ENCODE data around the gene CRYGA.

CRYGA gene

DNA sequence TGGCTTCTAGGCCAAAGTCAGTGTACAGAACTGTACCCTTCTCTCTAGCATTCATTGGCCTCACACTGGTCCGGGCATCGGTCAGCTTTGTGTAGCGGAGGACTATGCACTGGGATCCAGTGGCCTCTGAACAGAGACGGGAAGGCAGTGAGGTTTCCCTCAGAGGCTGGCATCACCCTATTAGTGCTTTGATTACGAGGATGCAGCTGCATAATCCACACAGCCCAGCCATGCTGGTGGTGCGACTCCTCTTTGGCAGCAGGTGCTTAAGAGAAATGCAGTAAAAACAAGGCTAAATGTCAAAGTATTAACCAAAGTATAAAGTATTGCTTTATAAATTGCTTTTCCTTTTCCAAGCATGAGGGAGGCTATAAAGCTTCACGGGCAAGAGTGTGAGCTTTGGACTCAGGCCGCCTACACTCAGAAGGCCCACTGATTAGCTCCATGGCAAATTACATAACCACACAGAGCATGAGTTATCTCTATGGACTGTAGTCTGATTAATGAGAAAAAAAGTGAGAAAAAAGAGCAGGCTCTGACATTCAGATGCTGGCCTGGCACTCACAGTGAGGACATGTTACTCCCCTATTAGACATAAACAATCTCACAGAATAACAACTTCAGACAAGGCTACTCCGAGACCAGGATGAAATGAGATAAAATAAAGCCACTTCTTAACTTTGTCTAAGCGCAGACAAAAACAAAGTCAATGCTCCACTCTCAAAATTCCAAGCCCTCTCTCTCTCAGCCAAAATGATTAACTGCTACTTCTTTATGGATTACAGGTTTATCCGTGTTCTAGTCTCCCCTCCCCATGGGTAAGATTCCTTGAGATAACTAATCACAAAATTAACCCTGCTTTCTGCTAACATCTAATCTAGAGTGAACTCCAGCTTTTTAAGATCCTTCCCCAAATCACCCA lies 27.3 kb downstream of the CRYGA start:
- no peak overlapping the region for H3K4me3 ChIP-seq (ENCODE audit: low read depth, low read length)
- TF ChIP-seq, protein P1, sequence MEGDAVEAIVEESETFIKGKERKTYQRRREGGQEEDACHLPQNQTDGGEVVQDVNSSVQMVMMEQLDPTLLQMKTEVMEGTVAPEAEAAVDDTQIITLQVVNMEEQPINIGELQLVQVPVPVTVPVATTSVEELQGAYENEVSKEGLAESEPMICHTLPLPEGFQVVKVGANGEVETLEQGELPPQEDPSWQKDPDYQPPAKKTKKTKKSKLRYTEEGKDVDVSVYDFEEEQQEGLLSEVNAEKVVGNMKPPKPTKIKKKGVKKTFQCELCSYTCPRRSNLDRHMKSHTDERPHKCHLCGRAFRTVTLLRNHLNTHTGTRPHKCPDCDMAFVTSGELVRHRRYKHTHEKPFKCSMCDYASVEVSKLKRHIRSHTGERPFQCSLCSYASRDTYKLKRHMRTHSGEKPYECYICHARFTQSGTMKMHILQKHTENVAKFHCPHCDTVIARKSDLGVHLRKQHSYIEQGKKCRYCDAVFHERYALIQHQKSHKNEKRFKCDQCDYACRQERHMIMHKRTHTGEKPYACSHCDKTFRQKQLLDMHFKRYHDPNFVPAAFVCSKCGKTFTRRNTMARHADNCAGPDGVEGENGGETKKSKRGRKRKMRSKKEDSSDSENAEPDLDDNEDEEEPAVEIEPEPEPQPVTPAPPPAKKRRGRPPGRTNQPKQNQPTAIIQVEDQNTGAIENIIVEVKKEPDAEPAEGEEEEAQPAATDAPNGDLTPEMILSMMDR (conservative IDR thresholded peaks at IDR 0.05; ENCODE audit: low read depth, low read length) = no peak
- DNase-seq (ENCODE audit: low read depth) = no peak

DNA sequence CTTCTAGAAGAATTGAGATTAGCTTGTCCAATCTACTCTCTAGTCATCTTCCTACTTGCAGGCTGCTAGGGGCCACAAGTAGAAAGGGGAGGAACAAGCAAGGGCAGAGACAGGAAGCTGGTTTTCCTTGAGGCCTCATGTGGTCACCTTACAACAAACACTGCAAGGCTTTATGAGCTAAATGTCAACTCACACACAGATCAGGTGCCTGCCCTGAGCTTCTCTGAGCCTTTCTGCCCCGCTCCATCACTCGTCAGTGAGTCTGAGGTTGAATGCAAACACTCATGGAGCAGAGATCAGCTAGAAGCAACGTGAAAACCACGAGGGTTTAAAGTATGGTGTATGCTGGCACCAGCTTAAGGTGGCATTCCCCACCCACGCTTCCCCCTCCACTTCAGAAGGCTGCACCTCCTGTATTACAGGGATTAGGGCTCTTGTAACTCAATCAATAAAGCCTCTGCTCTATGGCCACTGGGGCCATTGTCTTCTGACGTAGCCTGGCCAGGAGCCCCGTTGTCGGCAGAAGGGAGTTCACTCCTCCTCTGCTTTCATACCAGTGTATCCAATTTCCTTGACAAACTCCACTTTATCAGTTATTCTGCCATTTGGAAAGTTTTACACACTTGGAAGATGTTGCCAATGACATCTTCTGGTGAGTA lies 28.3 kb downstream of the CRYGA start:
- no peak overlapping the region for H3K4me3 ChIP-seq (ENCODE audit: low read depth, low read length)
- no peak for DNase-seq (ENCODE audit: low read depth)
- TF ChIP-seq, protein P1 (conservative IDR thresholded peaks at IDR 0.05; ENCODE audit: low read depth, low read length) = no peak

DNA sequence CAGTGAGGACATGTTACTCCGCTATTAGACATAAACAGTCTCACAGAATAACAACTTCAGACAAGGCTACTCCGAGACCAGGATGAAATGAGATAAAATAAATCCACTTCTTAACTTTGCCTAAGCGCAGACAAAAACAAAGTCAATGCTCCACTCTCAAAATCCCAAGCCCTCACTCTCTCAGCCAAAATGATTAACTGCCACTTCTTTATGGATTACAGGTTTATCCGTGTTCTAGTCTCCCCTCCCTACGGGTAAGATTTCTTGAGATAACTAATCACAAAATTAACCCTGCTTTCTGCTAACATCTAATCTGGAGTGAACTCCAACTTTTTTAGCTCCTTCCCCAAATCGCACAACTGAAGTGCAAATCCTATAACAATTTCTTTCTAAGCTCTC lies 32.7 kb downstream of the CRYGA start:
- no peak for DNase-seq (ENCODE audit: low read depth)
- TF ChIP-seq, protein P1 (conservative IDR thresholded peaks at IDR 0.05; ENCODE audit: low read depth, low read length) = no peak
- no peak overlapping the region for H3K4me3 ChIP-seq (ENCODE audit: low read depth, low read length)

DNA sequence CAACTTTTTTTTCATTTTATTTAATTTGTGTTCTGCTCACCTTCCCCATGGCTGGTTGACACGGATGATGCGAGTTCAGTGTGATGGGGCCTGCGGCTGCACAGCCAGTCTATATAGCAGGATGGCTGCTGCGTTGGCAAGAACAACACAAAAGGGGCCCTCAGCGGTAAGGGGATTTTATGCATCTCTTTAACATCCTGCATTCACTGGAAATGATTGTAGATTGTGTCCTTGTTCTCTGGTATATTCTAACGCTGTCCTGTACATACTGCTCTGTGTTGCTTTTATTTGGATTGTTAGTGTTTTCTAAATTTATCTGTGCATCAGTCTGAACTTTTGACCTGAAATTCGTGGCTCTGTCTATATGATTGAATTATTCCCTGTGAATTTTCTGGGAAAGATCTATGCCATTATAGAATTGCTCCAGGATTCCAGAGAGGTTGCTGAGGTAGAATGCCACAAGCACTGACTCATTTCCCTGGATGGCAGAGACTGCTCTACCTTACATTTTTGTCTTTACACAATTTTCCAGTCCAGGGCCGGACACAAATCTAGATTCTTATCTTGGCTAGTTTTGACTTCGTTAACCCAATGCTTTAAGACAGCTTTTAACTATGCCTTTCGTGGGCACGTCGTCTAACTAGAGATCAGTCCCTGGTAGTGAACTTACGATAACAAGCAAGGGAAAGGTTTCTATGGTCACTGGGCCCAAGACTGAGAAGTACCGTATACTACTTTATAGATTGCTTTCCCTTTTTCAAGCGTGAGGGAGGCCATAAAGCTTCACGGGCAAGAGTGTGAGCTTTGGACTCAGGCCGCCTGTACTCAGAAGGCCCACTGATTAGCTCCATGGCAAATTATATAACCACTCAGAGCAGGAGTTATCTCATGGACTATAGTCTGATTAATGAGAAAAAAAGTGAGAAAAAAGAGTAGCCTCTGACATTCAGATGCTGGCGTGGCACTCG lies 33.4 kb downstream of the CRYGA start, which contains the start of gene CRYGC:
TSS of gene CRYGC (minus strand) at position 85 of the 968 bp plus-strand sequence. CDS start at position 49, 36 bp downstream.
- H3K4me3 ChIP-seq (ENCODE audit: low read depth, low read length) = no peak within 1 kb of the TSS
- DNase-seq (ENCODE audit: low read depth) = no peak
- TF ChIP-seq, protein P1 (conservative IDR thresholded peaks at IDR 0.05; ENCODE audit: low read depth, low read length) = no peak

DNA sequence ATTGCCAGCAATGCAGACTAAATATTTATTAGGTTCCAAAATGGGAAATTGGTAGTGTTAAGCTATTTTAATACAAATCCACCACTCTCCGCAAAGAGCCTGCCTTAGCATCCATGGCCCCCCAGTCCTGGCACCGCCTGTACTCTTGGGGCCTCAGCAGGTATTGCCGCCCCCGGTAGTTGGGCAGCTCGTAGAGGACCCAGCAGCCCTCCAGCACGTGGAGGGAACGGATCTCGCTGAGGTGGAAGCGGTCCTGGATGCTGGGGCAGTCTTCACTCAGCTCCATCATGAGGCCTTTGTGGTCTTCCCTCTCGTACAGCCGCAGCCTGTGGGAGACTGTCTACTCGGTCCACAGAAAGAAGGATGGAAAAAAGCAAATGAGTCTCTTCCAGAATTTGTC lies 35.3 kb downstream of the CRYGA start:
- DNase-seq (ENCODE audit: low read depth) = no peak
- H3K4me3 ChIP-seq (ENCODE audit: low read depth, low read length) = no peak overlapping the region
- TF ChIP-seq, protein P1 (conservative IDR thresholded peaks at IDR 0.05; ENCODE audit: low read depth, low read length) = no peak

DNA sequence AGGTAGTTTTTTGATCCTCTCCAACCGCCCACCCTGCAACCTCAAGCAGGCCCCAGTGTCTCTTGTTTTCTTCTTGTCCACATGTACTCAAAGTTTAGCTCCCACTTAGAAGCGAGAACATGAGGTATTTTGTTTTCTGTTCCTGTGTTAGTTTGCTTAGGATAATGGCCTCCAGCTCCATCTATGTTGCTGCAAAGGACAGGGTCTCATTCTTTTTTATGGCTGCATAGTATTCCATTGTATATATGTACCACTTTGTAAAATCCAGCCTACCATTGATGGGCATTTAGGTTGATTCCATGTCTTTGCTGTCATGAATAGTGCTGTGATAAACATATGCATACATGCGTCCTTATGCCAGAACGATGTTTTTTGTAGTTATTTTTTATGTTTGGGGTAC lies 36.3 kb downstream of the CRYGA start:
- no peak for DNase-seq (ENCODE audit: low read depth)
- TF ChIP-seq, protein P1 (conservative IDR thresholded peaks at IDR 0.05; ENCODE audit: low read depth, low read length) = no peak
- no peak overlapping the region for H3K4me3 ChIP-seq (ENCODE audit: low read depth, low read length)
